ENCODE results near the gene CAPN11. TPM values are rescaled to one million over a fixed set of nuclear protein-coding genes. Genes with fewer than 3 reads are reported as not detected.

The CAPN11 gene
- total RNA-seq, 1 donor from 2014 or later: not detected

DNA sequence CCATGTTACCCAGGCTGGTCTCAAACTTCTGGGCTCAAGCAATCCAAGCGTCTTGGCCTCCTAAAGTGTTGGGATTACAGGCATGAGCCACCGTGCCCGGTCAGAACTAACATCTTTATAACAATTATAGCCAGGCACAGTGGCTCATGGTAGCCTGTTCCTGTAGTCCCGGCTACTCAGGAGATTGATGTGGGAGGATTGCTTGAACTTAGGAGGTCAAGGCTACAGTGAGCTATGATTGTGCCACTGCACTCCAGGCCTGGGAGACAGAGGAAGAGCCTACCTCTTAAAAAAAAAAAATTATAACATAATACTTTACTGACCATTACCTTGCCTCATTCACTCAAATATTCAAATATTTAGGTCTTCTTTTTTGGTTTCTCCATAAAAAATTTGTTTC lies 41.3 kb downstream of the CAPN11 start:
- Mint-ChIP-seq H3K4me1 (no peaks in the 10 kb centered on the region), H3K4me3 (no peak overlapping the region), H3K27ac (no peak overlapping the region), H3K36me3 (ENCODE audit: low read depth) (no peaks in the 10 kb centered on the region), H3K27me3 (peaks cover 1% of the 10 kb centered on the region), H3K9me3 (no peaks in the 10 kb centered on the region)
- no peak for ATAC-seq (ENCODE audit: low read depth)
- no peak for DNase-seq
- POLR2A ChIA-PET: interaction anchor here (0.7 kb wide), 1 partner anchor 176 kb away, joined by 4 read pairs; no protein-coding TSS in a partner anchor
- TF ChIP-seq CTCF (IDR thresholded peaks at IDR 0.05): no peak
- intact Hi-C loops (cut with micrococcal nuclease): no loop called here
- CTCF ChIA-PET: no interaction called here

DNA sequence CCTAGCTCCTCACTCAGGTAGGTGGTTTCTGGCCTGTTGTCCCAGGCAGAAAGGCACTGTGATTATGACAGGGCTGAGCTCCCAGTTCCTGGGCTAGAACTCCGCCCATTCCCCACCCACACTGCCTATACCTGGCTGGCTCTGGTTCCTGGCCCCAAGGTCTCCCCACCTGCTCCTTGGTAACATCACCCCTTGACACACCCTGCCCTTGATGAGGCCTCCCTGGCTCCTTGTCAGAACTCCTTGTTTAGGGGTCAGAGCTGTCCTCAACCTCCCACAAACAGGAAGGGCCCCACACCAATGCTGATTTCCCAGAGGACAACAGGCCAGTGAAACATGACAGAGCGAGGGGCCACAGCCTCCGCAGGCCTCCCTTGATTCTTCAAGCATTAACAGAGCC lies 42.6 kb downstream of the CAPN11 start:
- Mint-ChIP-seq H3K36me3 (ENCODE audit: low read depth) (no peaks in the 10 kb centered on the region), H3K27ac (no peak overlapping the region), H3K4me3 (no peak overlapping the region), H3K27me3 (peaks cover 1% of the 10 kb centered on the region), H3K9me3 (no peaks in the 10 kb centered on the region), H3K4me1 (no peaks in the 10 kb centered on the region)
- TF ChIP-seq CTCF (IDR thresholded peaks at IDR 0.05): no peak
- ATAC-seq (ENCODE audit: low read depth) (no peak), DNase-seq (no peak)
- ChIA-PET POLR2A (no interaction called here), CTCF (no interaction called here)
- intact Hi-C loops (cut with micrococcal nuclease): no loop called here

- DNase-seq (no peak), ATAC-seq (ENCODE audit: low read depth) (no peak)
- peaks cover 2% of the 10 kb centered on the region for H3K27me3 Mint-ChIP-seq
- ChIA-PET CTCF (no interaction called here), POLR2A (no interaction called here)
- H3K27ac Mint-ChIP-seq: no peak overlapping the region
- intact Hi-C loops (cut with micrococcal nuclease): no loop called here
- no peaks in the 10 kb centered on the region for H3K4me1 Mint-ChIP-seq
- H3K9me3 Mint-ChIP-seq: no peaks in the 10 kb centered on the region
- no peaks in the 10 kb centered on the region for H3K36me3 Mint-ChIP-seq (ENCODE audit: low read depth)
- TF ChIP-seq CTCF (IDR thresholded peaks at IDR 0.05): no peak
- H3K4me3 Mint-ChIP-seq: no peak overlapping the region
These were observed 43.2 kb downstream of the CAPN11 start for GRCh38 chr6:44201638-44202303.

- Mint-ChIP-seq H3K4me1 (no peaks in the 10 kb centered on the region), H3K9me3 (no peaks in the 10 kb centered on the region), H3K4me3 (no peak overlapping the region), H3K36me3 (ENCODE audit: low read depth) (no peaks in the 10 kb centered on the region), H3K27ac (no peak overlapping the region), H3K27me3 (peaks cover 4% of the 10 kb centered on the region)
- POLR2A ChIA-PET: no interaction called here
- no peak for ATAC-seq (ENCODE audit: low read depth)
- CTCF ChIA-PET: no interaction called here
- no peak for TF ChIP-seq CTCF (IDR thresholded peaks at IDR 0.05)
- no peak for DNase-seq
- intact Hi-C loops (cut with micrococcal nuclease): no loop called here
These were observed 43.8 kb downstream of the CAPN11 start for GRCh38 chr6:44202332-44202971.

- Mint-ChIP-seq H3K9me3 (no peaks in the 10 kb centered on the region), H3K4me1 (no peaks in the 10 kb centered on the region), H3K4me3 (no peak overlapping the region), H3K27me3 (peaks cover 5% of the 10 kb centered on the region), H3K36me3 (ENCODE audit: low read depth) (no peaks in the 10 kb centered on the region), H3K27ac (no peak overlapping the region)
- no peak for TF ChIP-seq CTCF (IDR thresholded peaks at IDR 0.05)
- intact Hi-C loops (cut with micrococcal nuclease): no loop called here
- ATAC-seq (ENCODE audit: low read depth) (no peak), DNase-seq (no peak)
- ChIA-PET CTCF (no interaction called here), POLR2A (no interaction called here)
These were observed 44.5 kb downstream of the CAPN11 start for GRCh38 chr6:44202972-44203750.
